ENCODE measurements around the gene RSBN1.
"Not testable (repeated sequence)": the region's sequence is repeated elsewhere in the genome, so short reads cannot be mapped to it uniquely, and the experiment has no call there.

The RSBN1 gene

DNA sequence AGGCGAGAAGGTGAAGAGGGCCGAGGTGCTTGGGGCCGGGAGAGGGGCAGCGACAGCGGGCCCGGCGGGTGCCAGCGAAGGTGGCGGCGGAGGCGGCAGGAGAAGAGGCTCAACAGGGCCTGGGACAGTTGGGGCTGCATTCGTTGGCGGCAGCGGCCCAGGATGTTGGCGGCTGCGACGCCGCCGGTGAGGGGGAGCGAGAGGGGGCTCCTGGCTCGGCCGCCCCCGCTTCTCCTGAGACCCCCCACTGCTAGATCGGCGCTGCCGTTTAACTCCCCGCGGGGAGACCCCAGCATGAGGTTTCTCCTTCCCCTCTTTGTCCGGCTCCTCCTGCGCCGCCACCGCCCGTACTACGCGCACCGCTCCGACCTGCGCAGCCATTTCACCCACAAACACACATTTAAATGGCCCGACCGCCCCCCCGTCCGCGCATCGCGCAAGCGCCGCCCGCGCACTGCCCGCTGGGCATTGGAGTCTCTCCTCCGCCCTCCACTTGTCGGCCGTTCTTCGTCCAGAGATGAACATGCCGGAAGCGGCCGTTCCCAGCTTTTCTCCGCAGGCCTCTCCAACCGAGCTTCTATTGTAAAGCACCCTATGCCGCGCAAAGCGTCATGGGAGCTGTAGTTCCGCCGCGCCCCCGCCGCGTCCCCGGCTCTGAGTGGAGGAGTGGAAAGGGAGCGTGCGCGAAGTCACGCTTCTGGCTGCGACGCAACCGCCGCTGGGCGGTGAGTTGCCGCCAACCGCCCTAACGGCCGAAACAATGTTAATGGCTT lies at the start of gene RSBN1:
TSS of gene RSBN1 (minus strand) at position 589 of the 773 bp plus-strand sequence. CDS start at position 525, 64 bp downstream.
- peak; percentile 99 to 100 for DNase-seq

GRCh38 chr1:113861641-113862040 lies 49.4 kb upstream of the RSBN1 start:
- no peak for DNase-seq

DNA sequence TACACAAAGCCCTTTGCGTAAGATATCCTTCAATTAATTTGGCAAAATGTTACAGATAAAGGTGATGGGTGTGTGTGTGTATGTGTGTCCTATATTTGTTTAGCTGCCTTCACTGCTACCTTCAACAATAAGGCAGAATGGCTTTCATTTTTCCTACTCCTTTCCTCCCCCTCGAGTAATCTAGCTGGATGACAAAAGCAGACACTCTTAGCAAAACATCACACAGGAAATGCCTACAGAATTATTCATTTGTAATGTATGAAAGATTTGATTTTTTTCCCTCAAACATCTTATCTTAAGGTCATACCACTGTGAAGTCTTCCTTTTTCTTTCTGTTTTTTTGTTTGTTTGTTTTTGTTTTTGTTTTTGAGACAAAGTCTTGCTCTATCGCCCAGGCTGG lies 48.6 kb upstream of the RSBN1 start:
- DNase-seq, result no peak

DNA sequence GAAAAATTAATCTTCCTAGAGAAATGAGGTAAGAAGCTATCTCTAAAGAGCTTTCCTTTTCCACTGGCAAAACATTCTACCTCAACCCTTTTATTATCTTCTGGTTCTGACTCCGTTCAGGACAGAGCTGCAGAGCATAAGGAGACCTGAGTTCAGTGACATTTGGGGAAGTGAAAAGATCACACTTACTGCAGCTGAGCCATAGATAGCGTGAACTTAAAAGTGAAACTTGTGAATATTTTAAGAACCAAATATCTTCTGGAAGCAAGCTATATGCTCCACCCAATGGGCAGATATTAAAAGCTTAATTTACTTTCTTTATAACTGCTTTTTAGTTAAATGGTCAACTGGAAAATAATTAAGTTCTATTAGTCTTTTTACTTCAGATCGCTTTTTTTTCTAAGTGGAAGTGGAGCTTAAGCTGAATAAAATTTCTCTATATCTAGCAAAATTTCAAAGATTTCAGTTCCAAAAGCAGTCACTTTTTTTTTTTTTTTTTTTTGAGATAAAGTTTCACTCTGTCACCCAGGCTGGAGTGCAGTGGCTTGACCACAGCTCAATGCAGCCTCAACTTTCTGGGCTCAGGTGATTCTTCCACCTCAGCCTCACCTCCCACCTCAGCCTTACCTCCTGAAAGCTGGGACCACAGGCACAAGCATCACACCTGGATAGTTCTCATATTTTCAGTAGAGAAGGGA lies 47.4 kb upstream of the RSBN1 start:
- DNase-seq, result no peak

GRCh38 chr1:113858982-113859381 lies 46.7 kb upstream of the RSBN1 start:
- DNase-seq, result no peak

DNA sequence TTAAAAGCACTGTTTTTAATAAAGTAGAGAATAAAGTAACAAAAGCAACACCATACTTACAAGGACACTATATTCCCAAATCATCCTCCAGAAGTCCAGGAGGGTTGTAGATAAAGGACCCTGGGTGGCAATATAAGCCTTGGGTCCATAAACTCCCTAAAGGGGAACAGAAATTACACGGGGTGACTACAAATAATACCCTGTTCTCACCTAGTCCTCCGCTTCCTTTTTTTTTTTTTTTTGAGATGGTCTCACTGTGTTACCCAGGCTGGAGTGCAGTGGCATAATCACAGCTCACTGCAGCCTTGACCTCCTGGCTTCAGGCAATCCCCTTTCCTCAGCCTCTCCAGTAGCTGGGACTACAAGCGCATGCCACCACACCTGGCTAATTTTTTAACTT lies 46.1 kb upstream of the RSBN1 start:
- DNase-seq, result no peak

- DNase-seq, result no peak
Measured at GRCh38 chr1:113857776-113858175, 45.5 kb upstream of the RSBN1 start.

- DNase-seq, result no peak
Measured at GRCh38 chr1:113856401-113856790, 44.1 kb upstream of the RSBN1 start.

GRCh38 chr1:113855630-113856400 lies 43.5 kb upstream of the RSBN1 start:
- no peak for DNase-seq

- DNase-seq, result no peak
Measured at GRCh38 chr1:113854234-113854633, 42.0 kb upstream of the RSBN1 start.

GRCh38 chr1:113852694-113853093 lies 40.4 kb upstream of the RSBN1 start:
- DNase-seq, result not testable (repeated sequence)

GRCh38 chr1:113850127-113850796 lies 38.0 kb upstream of the RSBN1 start:
- no peak for DNase-seq

- no peak for DNase-seq
Measured at GRCh38 chr1:113849072-113849471, 36.8 kb upstream of the RSBN1 start.

DNA sequence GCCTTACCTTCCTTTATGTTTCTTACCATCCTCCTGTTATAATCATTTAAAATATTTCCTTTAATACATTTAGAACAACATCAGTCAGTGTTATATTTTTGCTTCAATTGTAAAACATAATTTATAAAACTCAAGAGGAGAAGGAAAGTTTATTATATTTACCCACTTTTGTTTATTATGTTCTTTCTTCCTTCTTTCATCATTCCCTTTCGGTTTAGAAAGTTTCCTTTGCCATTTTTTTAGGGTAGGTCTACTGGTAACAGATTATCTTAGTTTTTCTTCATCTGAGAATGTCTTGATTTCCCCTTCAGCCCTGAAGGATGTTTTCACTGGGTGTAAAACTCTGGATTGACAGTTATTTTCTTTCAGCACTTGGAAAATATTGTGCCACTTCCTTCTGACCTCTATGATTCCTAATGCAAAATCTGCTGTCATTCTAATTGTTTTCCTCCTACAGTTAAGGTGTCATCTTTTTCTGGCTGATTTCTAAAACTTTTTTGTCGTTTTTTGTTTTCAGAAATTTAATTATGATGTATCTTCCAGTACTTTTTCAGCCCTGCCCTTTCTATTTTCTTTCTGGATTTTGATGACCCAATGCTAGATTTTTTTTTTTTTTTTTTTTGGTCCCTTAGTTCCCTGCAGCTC lies 34.2 kb upstream of the RSBN1 start:
- DNase-seq, result no peak

- no peak for DNase-seq
Measured at GRCh38 chr1:113836534-113836933, 24.3 kb upstream of the RSBN1 start.

DNA sequence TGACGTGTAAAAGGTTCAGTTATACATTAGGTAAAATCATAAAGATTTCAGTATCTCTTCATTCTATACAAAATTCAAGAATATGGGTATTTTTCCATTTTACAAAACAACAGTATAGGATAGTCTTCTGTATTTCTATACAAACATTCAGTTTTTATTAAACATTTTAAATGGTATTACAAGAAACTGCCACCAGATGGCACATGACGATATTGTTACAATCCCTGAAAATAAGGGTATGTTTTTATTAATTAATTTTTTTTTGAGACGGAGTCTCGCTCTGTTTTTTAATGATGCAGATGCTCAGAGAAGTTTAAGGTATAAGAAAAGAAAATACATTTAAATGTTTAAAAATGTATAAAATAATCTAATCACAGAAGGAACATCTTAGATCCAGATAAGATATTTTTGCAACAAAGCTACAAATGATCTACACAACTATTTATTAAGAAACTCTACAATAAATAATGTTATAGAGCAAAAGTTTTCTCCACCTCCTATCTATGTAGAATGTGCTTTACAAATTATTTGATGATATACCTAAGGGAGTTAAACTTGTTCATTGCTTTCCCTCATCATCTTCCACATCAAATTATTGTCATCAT lies 23.5 kb upstream of the RSBN1 start:
- peak; percentile 23 to 72 for DNase-seq

- DNase-seq, result no peak
Measured at GRCh38 chr1:113834716-113835115, 22.4 kb upstream of the RSBN1 start.

DNA sequence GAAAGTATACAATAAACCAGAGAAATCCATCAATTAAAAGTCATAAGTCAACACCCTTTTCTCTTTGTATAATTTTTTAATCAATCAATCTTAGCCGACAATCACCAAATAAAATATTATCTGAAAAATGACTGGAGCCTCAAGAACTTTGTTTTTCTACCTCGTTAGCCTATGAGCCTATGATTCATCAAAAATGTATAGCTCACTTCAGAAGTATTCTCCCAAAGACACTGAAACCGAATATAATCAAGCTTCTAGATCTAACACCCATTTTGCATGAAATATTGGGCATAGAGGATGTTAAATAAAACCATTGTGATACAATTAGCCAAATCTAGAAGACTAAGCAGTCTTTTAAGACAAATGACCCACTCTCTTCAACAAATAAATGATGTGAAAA lies 17.8 kb upstream of the RSBN1 start:
- DNase-seq, result no peak

DNA sequence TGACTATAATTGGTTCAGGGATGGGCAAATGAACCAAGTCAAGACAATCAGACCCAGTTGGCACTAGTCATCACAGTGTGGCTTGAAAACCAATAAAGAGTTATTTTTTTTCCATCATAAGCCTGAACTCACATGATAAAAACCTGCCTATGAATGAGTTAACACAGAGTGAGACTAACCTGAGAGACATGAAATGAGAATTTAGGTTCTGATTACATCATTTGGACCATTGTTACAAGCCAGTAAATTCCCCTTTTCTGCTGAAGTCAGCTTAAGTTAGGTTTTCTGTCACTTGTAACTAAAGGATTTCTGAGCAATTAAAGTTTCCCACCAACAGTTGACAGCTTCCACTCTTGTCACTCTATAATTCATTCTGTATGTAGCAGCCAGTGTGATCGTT lies 9.6 kb upstream of the RSBN1 start:
- no peak for DNase-seq

- no peak for DNase-seq
Measured at GRCh38 chr1:113818578-113818977, 6.3 kb upstream of the RSBN1 start.

- no peak for DNase-seq
Measured at GRCh38 chr1:113813218-113813617, 942 bp upstream of the RSBN1 start.

GRCh38 chr1:113812661-113813135 lies 422 bp upstream of the RSBN1 start:
- DNase-seq, result peak in 1 of 2 experiments; percentile 48
